HEK293 (cell line): ENCODE data around the gene LRP1.

Experiments
- CTCF ChIA-PET: fragments of 350-600 bp; formaldehyde crosslinking; extraction: SDS; loops from one replicate; lab custom pipeline; 2021; ENCODE audit warnings: antibody characterized with exemption; lab: Yijun Ruan, JAX
- POLR2A ChIA-PET: fragments of 300-600 bp; formaldehyde crosslinking; extraction: SDS; loops from one replicate; lab custom pipeline; 2020; ENCODE audit warnings: antibody characterized with exemption, inconsistent platforms; lab: Yijun Ruan, JAX
- H3K27ac ChIP-seq: fragments of 200-500 bp; sonication (Bioruptor generic); 2 replicates; pipeline ENCODE4 v1.5.1; 2014; ENCODE audit warnings: low read depth, low read length, control low read depth, inconsistent platforms; ENCODE audit errors: extremely low read depth
- H3K36me3 ChIP-seq, 2 experiments: fragments of 200-500 bp in 1 of 2; sonication (Bioruptor generic) in 1 of 2; 1 replicate in 1 of 2; 2 replicates in 1 of 2; pipeline ENCODE4 v1.5.1; 2014 to 2017; ENCODE audit warnings: inconsistent platforms in 2 of 2, low read length in 2 of 2; ENCODE audit not compliant: control insufficient read depth in 2 of 2, insufficient read depth in 1 of 2
- H3K4me1 ChIP-seq: fragments of 200-500 bp; sonication (Bioruptor generic); 2 replicates; pipeline ENCODE4 v1.5.1; 2014; ENCODE audit warnings: mild to moderate bottlenecking, low read length, inconsistent platforms; ENCODE audit not compliant: control insufficient read depth, insufficient read depth
- H3K4me3 ChIP-seq: 2 replicates; pipeline ENCODE4 v1.5.1; 2011; ENCODE audit warnings: low read depth, mild to moderate bottlenecking, control low read depth, low read length, moderate library complexity
- H3K9me3 ChIP-seq: fragments of 200-500 bp; sonication (Bioruptor generic); 2 replicates; pipeline ENCODE4 v1.5.1; 2014; ENCODE audit warnings: low read depth, low read length, inconsistent platforms; ENCODE audit not compliant: control insufficient read depth, insufficient read depth
- BCL11B ChIP-seq: fragments of 450-650 bp; formaldehyde crosslinking; IDR thresholded peaks from 2 replicates; pipeline ENCODE4 v1.5.1; 2016; ENCODE audit warnings: low read depth, missing biosample characterization, missing genetic modification characterization
- EGR2 ChIP-seq: fragments of 450-650 bp; formaldehyde crosslinking; IDR thresholded peaks from 2 replicates; pipeline ENCODE4 v1.5.1; 2016; ENCODE audit warnings: low read depth, missing biosample characterization, missing genetic modification characterization
- IKZF3 ChIP-seq: fragments of 450-650 bp; IDR thresholded peaks from 2 replicates; pipeline ENCODE4 v1.5.0; 2018; ENCODE audit warnings: missing biosample characterization, mild to moderate bottlenecking, missing genetic modification characterization, moderate library complexity
- KLF1 ChIP-seq: fragments of 450-650 bp; formaldehyde crosslinking; IDR thresholded peaks from 2 replicates; pipeline ENCODE4 v1.5.1; 2016; ENCODE audit warnings: missing biosample characterization, missing genetic modification characterization
- KLF16 ChIP-seq: fragments of 450-650 bp; formaldehyde crosslinking; IDR thresholded peaks from 2 replicates; pipeline ENCODE4 v1.5.1; 2017; ENCODE audit warnings: missing biosample characterization, missing genetic modification characterization
- KLF17 ChIP-seq: fragments of 450-650 bp; formaldehyde crosslinking; IDR thresholded peaks from 2 replicates; pipeline ENCODE4 v1.5.1; 2016; ENCODE audit warnings: missing biosample characterization, missing genetic modification characterization
- MZF1 ChIP-seq: fragments of 450-650 bp; formaldehyde crosslinking; IDR thresholded peaks from 2 replicates; pipeline ENCODE4 v1.5.1; 2017; ENCODE audit warnings: missing biosample characterization, missing genetic modification characterization, borderline replicate concordance
- REST ChIP-seq: fragments of 450-650 bp; formaldehyde crosslinking; IDR thresholded peaks from 2 replicates; pipeline ENCODE4 v1.5.1; 2016; ENCODE audit warnings: missing biosample characterization, missing genetic modification characterization
- SP2 ChIP-seq: fragments of 450-650 bp; formaldehyde crosslinking; IDR thresholded peaks from 2 replicates; pipeline ENCODE4 v1.5.1; 2016; ENCODE audit warnings: missing biosample characterization, missing genetic modification characterization
- ZBTB17 ChIP-seq: fragments of 450-650 bp; formaldehyde crosslinking; IDR thresholded peaks from 2 replicates; pipeline ENCODE4 v1.5.1; 2016; ENCODE audit warnings: missing biosample characterization, missing genetic modification characterization
- ZBTB21 ChIP-seq: fragments of 450-650 bp; formaldehyde crosslinking; IDR thresholded peaks from 2 replicates; pipeline ENCODE4 v1.5.1; 2017; ENCODE audit warnings: missing biosample characterization, missing genetic modification characterization
- ZBTB48 ChIP-seq: fragments of 450-650 bp; formaldehyde crosslinking; IDR thresholded peaks from 2 replicates; pipeline ENCODE4 v1.5.1; 2016; ENCODE audit warnings: missing biosample characterization, missing genetic modification characterization
- ZFHX2 ChIP-seq: fragments of 450-650 bp; formaldehyde crosslinking; conservative IDR thresholded peaks from 2 replicates; pipeline ENCODE4 v1.5.1; 2016; ENCODE audit warnings: missing biosample characterization, missing genetic modification characterization
- ZNF223 ChIP-seq: fragments of 450-650 bp; formaldehyde crosslinking; IDR thresholded peaks from 2 replicates; pipeline ENCODE4 v1.5.1; 2016; ENCODE audit warnings: missing biosample characterization, missing genetic modification characterization
- ZNF341 ChIP-seq: fragments of 450-650 bp; formaldehyde crosslinking; IDR thresholded peaks from 2 replicates; pipeline ENCODE4; 2016; ENCODE audit warnings: low read depth, missing biosample characterization, missing genetic modification characterization
- ZNF473 ChIP-seq: fragments of 450-650 bp; formaldehyde crosslinking; IDR thresholded peaks from 2 replicates; pipeline ENCODE4 v1.5.1; 2017; ENCODE audit warnings: missing biosample characterization, missing genetic modification characterization
- ZNF585B ChIP-seq: fragments of 450-650 bp; formaldehyde crosslinking; IDR thresholded peaks from 2 replicates; pipeline ENCODE4 v1.5.1; 2016; ENCODE audit warnings: missing biosample characterization, missing genetic modification characterization
- ZNF600 ChIP-seq: fragments of 450-650 bp; formaldehyde crosslinking; IDR thresholded peaks from 2 replicates; pipeline ENCODE4 v1.5.1; 2016; ENCODE audit warnings: missing biosample characterization, missing genetic modification characterization
- ZNF747 ChIP-seq: fragments of 450-650 bp; formaldehyde crosslinking; IDR thresholded peaks from 2 replicates; pipeline ENCODE4 v1.5.1; 2016; ENCODE audit warnings: missing biosample characterization, missing genetic modification characterization
- ZNF792 ChIP-seq: fragments of 450-650 bp; formaldehyde crosslinking; IDR thresholded peaks from 2 replicates; pipeline ENCODE4 v1.5.1; 2016; ENCODE audit warnings: missing biosample characterization, missing genetic modification characterization
- TF ChIP-seq, protein P1 (sequence below): fragments of 450-650 bp; formaldehyde crosslinking; IDR thresholded peaks from 2 replicates; pipeline ENCODE4 v1.5.1; 2017; ENCODE audit warnings: missing biosample characterization, missing genetic modification characterization

Gene LRP1

GRCh38 chr12:57095440-57095839 is 32.8 kb upstream of the LRP1 start:
- no peak overlapping the region for H3K27ac ChIP-seq
- H3K4me3 ChIP-seq = no peak overlapping the region
- CTCF ChIA-PET = interaction anchor here (0.7 to 6.0 kb wide), 4 partner anchors 16 to 26 kb away, joined by 3 to 43 read pairs (median 26); partner anchors contain the start of genes NEMP1 and STAT6
- no peaks in the 10 kb centered on the region for H3K4me1 ChIP-seq
- no peak for TF ChIP-seq IKZF3
- TF ChIP-seq REST (tag by site-specific recombination) = no peak
- TF ChIP-seq, protein P1, sequence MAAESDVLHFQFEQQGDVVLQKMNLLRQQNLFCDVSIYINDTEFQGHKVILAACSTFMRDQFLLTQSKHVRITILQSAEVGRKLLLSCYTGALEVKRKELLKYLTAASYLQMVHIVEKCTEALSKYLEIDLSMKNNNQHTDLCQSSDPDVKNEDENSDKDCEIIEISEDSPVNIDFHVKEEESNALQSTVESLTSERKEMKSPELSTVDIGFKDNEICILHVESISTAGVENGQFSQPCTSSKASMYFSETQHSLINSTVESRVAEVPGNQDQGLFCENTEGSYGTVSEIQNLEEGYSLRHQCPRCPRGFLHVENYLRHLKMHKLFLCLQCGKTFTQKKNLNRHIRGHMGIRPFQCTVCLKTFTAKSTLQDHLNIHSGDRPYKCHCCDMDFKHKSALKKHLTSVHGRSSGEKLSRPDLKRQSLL (tag by site-specific recombination) = no peak
- no peak for TF ChIP-seq KLF16 (tag by site-specific recombination)
- no peak for TF ChIP-seq KLF1 (tag by site-specific recombination)
- no peak for TF ChIP-seq ZNF223 (tag by site-specific recombination)
- no peak for TF ChIP-seq ZNF585B (tag by site-specific recombination)
- TF ChIP-seq ZBTB21 (tag by site-specific recombination) = no peak
- TF ChIP-seq BCL11B (tag by site-specific recombination) = no peak
- TF ChIP-seq MZF1 (tag by site-specific recombination) = no peak
- TF ChIP-seq ZBTB48 (tag by site-specific recombination) = no peak
- no peak for TF ChIP-seq ZNF747 (tag by site-specific recombination)
- TF ChIP-seq, all 188 proteins: peak for 0
- Histone ChIP-seq H3K9me3 (no peaks in the 10 kb centered on the region), H3K36me3 (peaks cover 0 to 66% of the 10 kb centered on the region in 2 experiments; a peak in 1 of 3 replicates)
- POLR2A ChIA-PET = no interaction called here

DNA sequence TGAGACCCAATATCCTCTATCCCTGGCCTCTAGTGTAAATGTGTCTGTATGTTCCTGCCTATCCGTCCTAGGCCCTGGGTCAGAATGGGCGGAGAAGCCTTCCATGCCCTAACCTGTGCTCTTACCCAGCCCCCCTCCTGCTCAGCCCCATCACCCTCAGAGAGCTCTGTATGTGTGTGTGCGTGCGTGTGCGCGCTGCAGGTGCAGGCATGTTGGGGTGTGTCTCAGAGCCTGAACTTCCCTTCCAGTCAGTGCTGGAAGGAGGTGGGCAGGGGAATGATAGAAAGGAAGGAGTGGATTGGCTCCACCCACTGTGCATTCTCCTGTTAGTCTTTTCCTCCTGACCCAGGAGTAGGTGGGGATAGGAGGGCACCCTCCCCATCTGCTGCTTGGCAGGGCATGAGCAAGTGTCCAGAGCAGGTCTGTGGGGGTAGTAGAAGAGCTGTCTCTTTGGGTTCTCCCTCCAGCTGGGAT is 32.1 kb upstream of the LRP1 start:
- Histone ChIP-seq H3K27ac (no peak overlapping the region), H3K9me3 (no peaks in the 10 kb centered on the region), H3K4me1 (no peaks in the 10 kb centered on the region), H3K4me3 (no peak overlapping the region), H3K36me3 (peaks cover 0 to 59% of the 10 kb centered on the region in 2 experiments; a peak in 1 of 3 replicates)
- CTCF ChIA-PET = interaction anchor here (3.1 to 6.0 kb wide), 3 partner anchors 16 to 27 kb away, joined by 15 to 43 read pairs (median 38); partner anchors contain the start of genes NEMP1 and STAT6
- POLR2A ChIA-PET = no interaction called here
- no peak for TF ChIP-seq ZNF792
- TF ChIP-seq ZFHX2 = peak; percentile 73
- peak; percentile 69; the same call in 1 of the 2 replicates for TF ChIP-seq EGR2 (tag by site-specific recombination)
- TF ChIP-seq KLF1 (tag by site-specific recombination) = peak; percentile 17; the same call in 1 of the 2 replicates
- TF ChIP-seq ZNF341 (tag by site-specific recombination) = 0 out of 2 replicates have a peak, but pooled peaks have one; percentile 13
- TF ChIP-seq KLF17 (tag by site-specific recombination) = 0 out of 2 replicates have a peak, but pooled peaks have one; percentile 43
- peak; percentile 44; the same call in 1 of the 2 replicates for TF ChIP-seq ZBTB48 (tag by site-specific recombination)
- peak; percentile 19; the same call in 1 of the 2 replicates for TF ChIP-seq SP2 (tag by site-specific recombination)
- TF ChIP-seq ZNF600 = peak; percentile 20; the same call in 1 of the 2 replicates
- TF ChIP-seq ZNF473 (tag by site-specific recombination) = no peak
- peak; percentile 47; the same call in 1 of the 2 replicates for TF ChIP-seq ZBTB17 (tag by site-specific recombination)
